OCI-LY7 (cell line): ENCODE results near the gene ASH1L. TPM values are rescaled to one million over a fixed set of nuclear protein-coding genes. Genes with fewer than 3 reads are reported as not detected.

Source experiments
- BruUV-seq: library from RNA; stranded (reverse); fragments of 400-500 nt; replicated peaks from 2 replicates; lab custom pipeline; 2021; lab: Mats Ljungman, UMichigan
- CTCF ChIA-PET: fragments of 300-600 bp; sonication (Branson Sonifier 250); formaldehyde crosslinking; loops from one replicate; lab custom pipeline; 2022; ENCODE audit warnings: antibody characterized with exemption; ENCODE audit not compliant: unreplicated experiment; lab: Charles Lee
- POLR2A ChIA-PET: fragments of 300-600 bp; sonication (Branson Sonifier 250); formaldehyde crosslinking; loops from one replicate; lab custom pipeline; 2022; ENCODE audit warnings: antibody characterized with exemption; lab: Charles Lee
- DNase-seq: peaks from one replicate; pipeline ENCODE4 v3.0.0-alpha.2; 2015; ENCODE audit warnings: low spot score
- H2AFZ ChIP-seq: fragments of 200-600 bp; sonication (generic), shearing (Covaris generic); 2 replicates; pipeline ENCODE4 v1.6.1; 2014; ENCODE audit warnings: mild to moderate bottlenecking, antibody characterized with exemption, low read length, moderate library complexity
- H3K27ac ChIP-seq: fragments of 200-600 bp; sonication (generic); 2 replicates; pipeline ENCODE4 v1.5.1; 2014; ENCODE audit warnings: mixed run types, low read depth, mild to moderate bottlenecking, moderate library complexity, low read length, inconsistent platforms; ENCODE audit not compliant: poor library complexity, severe bottlenecking
- H3K36me3 ChIP-seq: fragments of 200-600 bp; sonication (generic); 2 replicates; pipeline ENCODE4 v1.6.1; 2014; ENCODE audit warnings: mild to moderate bottlenecking, antibody characterized with exemption, low read length, moderate library complexity, mixed read lengths; ENCODE audit not compliant: insufficient read depth
- H3K4me1 ChIP-seq: fragments of 200-600 bp; sonication (generic); 2 replicates; pipeline ENCODE4 v1.5.1; 2014; ENCODE audit warnings: mild to moderate bottlenecking, low read length; ENCODE audit not compliant: insufficient read depth, poor library complexity, severe bottlenecking
- H3K4me2 ChIP-seq: fragments of 200-600 bp; sonication (generic); 2 replicates; pipeline ENCODE4 v1.6.1; 2014; ENCODE audit warnings: mild to moderate bottlenecking, low read length
- H3K4me3 ChIP-seq: fragments of 200-600 bp; sonication (generic); 2 replicates; pipeline ENCODE4 v1.5.1; 2014; ENCODE audit warnings: mild to moderate bottlenecking, low read depth, low read length; ENCODE audit not compliant: poor library complexity, severe bottlenecking
- H3K79me2 ChIP-seq: fragments of 200-600 bp; sonication (generic); 2 replicates; pipeline ENCODE4 v1.6.1; 2016; ENCODE audit warnings: low read depth, mild to moderate bottlenecking, low read length, moderate library complexity, mixed read lengths; ENCODE audit not compliant: insufficient read depth
- H3K9me2 ChIP-seq: fragments of 200-600 bp; sonication (generic); 2 replicates; pipeline ENCODE4 v1.6.1; 2016; ENCODE audit warnings: mild to moderate bottlenecking, low read length, mixed read lengths; ENCODE audit not compliant: insufficient read depth
- H3K9me3 ChIP-seq: fragments of 200-600 bp; sonication (generic); 2 replicates; pipeline ENCODE4 v1.6.1; 2014; ENCODE audit warnings: mild to moderate bottlenecking, mixed run types, low read length, mixed read lengths
- H4K20me1 ChIP-seq: fragments of 200-600 bp; sonication (generic); 2 replicates; pipeline ENCODE4 v1.6.1; 2014; ENCODE audit warnings: mild to moderate bottlenecking, antibody characterized with exemption, low read length, moderate library complexity, mixed read lengths; ENCODE audit not compliant: insufficient read depth
- CTCF ChIP-seq: fragments of 200-600 bp; sonication (generic); conservative IDR thresholded peaks from 2 replicates; pipeline ENCODE4 v1.5.1; 2014; ENCODE audit warnings: mild to moderate bottlenecking, antibody characterized with exemption, low read length, moderate library complexity, mixed read lengths
- EZH2phosphoT487 ChIP-seq: fragments of 200-600 bp; sonication (generic); IDR thresholded peaks from 2 replicates; pipeline ENCODE4 v1.6.1; 2018; ENCODE audit warnings: low read depth, borderline replicate concordance, mild to moderate bottlenecking, mixed run types, antibody characterized with exemption, low read length, moderate library complexity, mixed read lengths
- intact Hi-C: fragments of 100-400 bp; cut with micrococcal nuclease; formaldehyde crosslinking; loops from one replicate; pipeline ENCODE4 v1.10.0; 2022; ENCODE audit not compliant: unreplicated experiment
- microRNA-seq: library from miRNA; unstranded; fragments of <30 nt; microRNA quantifications from one replicate; pipeline ENCODE4 v1.2.0, GENCODE V29; 2022; ENCODE audit warnings: borderline replicate concordance
- small RNA-seq: library from RNA; depleted of rRNA; stranded (forward); fragments of <200 nt; gene quantifications from one replicate; pipeline ENCODE3, GENCODE V24; 2014
- total RNA-seq, 2 experiments: library from RNA; depleted of rRNA in 1 of 2; stranded (reverse); fragments of >200 nt in 1 of 2; shearing (Covaris generic) in 1 of 2; gene quantifications; 2 replicates each; pipeline ENCODE4 v1.2.3, GENCODE V29; 2014 to 2022

ASH1L gene
- total RNA-seq, 2 experiments from 2014 or later, result 33.2 to 49.6 TPM

DNA sequence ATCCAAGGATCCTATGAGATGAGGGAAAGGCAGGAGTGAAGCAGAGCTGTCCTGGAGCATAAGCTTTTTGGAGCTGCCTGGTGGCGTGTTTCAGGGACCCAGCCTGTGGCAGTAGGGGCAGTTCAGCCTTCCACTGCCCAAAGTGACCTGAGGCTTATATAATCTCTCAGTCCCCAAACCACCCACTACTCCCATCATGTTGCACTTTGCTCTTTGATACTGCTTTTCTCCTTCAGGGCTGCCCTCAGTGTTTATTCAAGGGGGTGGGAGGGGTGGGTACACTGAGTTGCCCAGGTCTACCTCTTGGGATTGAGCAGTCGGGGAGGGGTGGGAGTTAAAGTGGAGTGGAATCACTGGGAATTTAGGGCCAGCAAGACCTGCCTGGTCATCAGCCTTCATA, 276.1 kb downstream of the ASH1L start:
- H3K4me2 ChIP-seq, result no peak overlapping the region
- H4K20me1 ChIP-seq, result no peaks in the 10 kb centered on the region
- BruUV-seq, result no TSS peak
- no peaks in the 10 kb centered on the region for H3K4me1 ChIP-seq
- intact Hi-C loops, result no loop called here
- TF ChIP-seq EZH2phosphoT487 (no peak), CTCF (no peak)
- no peaks in the 10 kb centered on the region for H3K9me3 ChIP-seq
- H3K9me2 ChIP-seq, result no peaks in the 10 kb centered on the region
- H3K79me2 ChIP-seq, result no peaks in the 10 kb centered on the region
- CTCF ChIA-PET, result no interaction called here
- no peak overlapping the region for H3K27ac ChIP-seq
- H3K4me3 ChIP-seq, result no peak overlapping the region
- no peak for DNase-seq
- POLR2A ChIA-PET, result no interaction called here
- H2AFZ ChIP-seq, result no peak overlapping the region
- peaks cover 4% of the 10 kb centered on the region; the same call in 1 of the 2 replicates for H3K36me3 ChIP-seq

- Histone ChIP-seq H3K36me3 (peaks cover 4% of the 10 kb centered on the region; the same call in 1 of the 2 replicates), H3K4me3 (no peak overlapping the region), H3K4me2 (no peak overlapping the region), H3K79me2 (no peaks in the 10 kb centered on the region), H4K20me1 (no peaks in the 10 kb centered on the region), H3K27ac (no peak overlapping the region), H3K4me1 (no peaks in the 10 kb centered on the region), H3K9me3 (no peaks in the 10 kb centered on the region), H2AFZ (no peak overlapping the region), H3K9me2 (no peaks in the 10 kb centered on the region)
- intact Hi-C loops, result no loop called here
- CTCF ChIA-PET, result no interaction called here
- TF ChIP-seq CTCF (no peak), EZH2phosphoT487 (no peak)
- DNase-seq, result no peak
- no TSS peak for BruUV-seq
- POLR2A ChIA-PET, result interaction anchor here (0.6 kb wide), 1 partner anchor 22 kb away, joined by 3 read pairs; no protein-coding TSS in a partner anchor
Observed at GRCh38 chr1:155285631-155286044, 277.0 kb downstream of the ASH1L start.

Small RNAs within 50 kb of the gene (microRNA-seq; reads per million reads assigned to microRNA genes)
- gene MIR555, result not detected

Small RNAs within 50 kb of the gene (small RNA-seq; reads per million reads assigned to genes)
- not detected for gene AL353807.4
- gene RNU6-106P, result not detected
- gene RNU6-1297P, result not detected

Other genes with a start within 250 kb of the ASH1L start
- gene RUSC1, start 241.9 kb downstream of the ASH1L start, total RNA-seq (2014; rRNA removed; shearing (Covaris generic)), result 7.1 and 15.1 TPM in 2 replicates
- 20.9 and 25.6 TPM in 2 replicates for gene RUSC1, start 241.9 kb downstream of the ASH1L start, total RNA-seq (2022)
- gene MSTO1, start 47.4 kb upstream of the ASH1L start, total RNA-seq (2014; rRNA removed; shearing (Covaris generic)), result 68.6 and 76.1 TPM in 2 replicates
- gene MSTO1, start 47.4 kb upstream of the ASH1L start, total RNA-seq (2022), result 82.9 and 83.3 TPM in 2 replicates
- 83.0 and 84.6 TPM in 2 replicates for gene YY1AP1, start 126.0 kb upstream of the ASH1L start, total RNA-seq (2014; rRNA removed; shearing (Covaris generic))
- gene YY1AP1, start 126.0 kb upstream of the ASH1L start, total RNA-seq (2022), result 76.0 and 83.8 TPM in 2 replicates
- gene DAP3, start 126.3 kb upstream of the ASH1L start, total RNA-seq (2014; rRNA removed; shearing (Covaris generic)), result 110 and 114 TPM in 2 replicates
- gene DAP3, start 126.3 kb upstream of the ASH1L start, total RNA-seq (2022), result 178 and 187 TPM in 2 replicates